IMR-90 (cell line): ENCODE results near the gene FNDC3B. TPM values are rescaled to one million over a fixed set of nuclear protein-coding genes. Genes with fewer than 3 reads are reported as not detected.

Experiments
- ATAC-seq: fragments of 200-7000 bp; cut with Tn5 transposase; 2 replicates; pipeline ENCODE4 v1.9.1; 2020; ENCODE audit warnings: low read depth, mild to moderate bottlenecking, moderate library complexity
- BruUV-seq: library from RNA; stranded (reverse); fragments of 400-500 nt; replicated peaks from 2 replicates; lab custom pipeline; 2021; lab: Mats Ljungman, UMichigan
- CTCF ChIA-PET: fragments of 300-600 bp; formaldehyde crosslinking; extraction: SDS; loops from one replicate; lab custom pipeline; 2021; ENCODE audit warnings: antibody characterized with exemption; lab: Yijun Ruan, JAX
- POLR2A ChIA-PET: fragments of 300-600 bp; sonication (Branson Sonifier 250); formaldehyde crosslinking; loops from one replicate; lab custom pipeline; 2022; ENCODE audit warnings: antibody characterized with exemption; ENCODE audit not compliant: unreplicated experiment; lab: Charles Lee
- DNase-seq: peaks from one replicate; pipeline ENCODE4 v3.0.0; 2013
- H2AFZ ChIP-seq: replicated peaks from 2 replicates; pipeline ENCODE3; 2013; ENCODE audit warnings: low read length, mild to moderate bottlenecking; ENCODE audit not compliant: poor library complexity
- H2AK5ac ChIP-seq: 2 replicates; pipeline ENCODE4 v1.6.1; 2013; ENCODE audit warnings: low read depth, low read length, inconsistent platforms
- H2AK9ac ChIP-seq: replicated peaks from 2 replicates; pipeline ENCODE3; 2013; ENCODE audit warnings: mild to moderate bottlenecking, low read depth, low read length, moderate library complexity; ENCODE audit not compliant: poor library complexity
- H2BK120ac ChIP-seq: 2 replicates; pipeline ENCODE4 v1.6.1; 2013; ENCODE audit warnings: low read depth, low read length, inconsistent platforms
- H2BK15ac ChIP-seq: 3 replicates; pipeline ENCODE4 v1.6.1; 2013; ENCODE audit warnings: low read depth, low read length, inconsistent platforms
- H2BK20ac ChIP-seq: 2 replicates; pipeline ENCODE4 v1.6.1; 2013; ENCODE audit warnings: low read depth, mild to moderate bottlenecking, inconsistent platforms, low read length, moderate library complexity
- H2BK5ac ChIP-seq: 2 replicates; pipeline ENCODE4 v1.6.1; 2013; ENCODE audit warnings: mild to moderate bottlenecking, low read depth, low read length, inconsistent platforms; ENCODE audit not compliant: poor library complexity, severe bottlenecking
- H3K14ac ChIP-seq: replicated peaks from 2 replicates; pipeline ENCODE4 v1.6.1; 2013; ENCODE audit warnings: low read depth, low read length, inconsistent platforms
- H3K18ac ChIP-seq: 2 replicates; pipeline ENCODE4 v1.6.1; 2013; ENCODE audit warnings: low read depth, low read length, control low read depth
- H3K23ac ChIP-seq: 2 replicates; pipeline ENCODE4 v1.6.1; 2013; ENCODE audit warnings: low read depth, low read length, inconsistent platforms
- H3K27ac ChIP-seq: 2 replicates; pipeline ENCODE4 v1.5.1; 2013; ENCODE audit warnings: mild to moderate bottlenecking, control low read depth, low read length; ENCODE audit not compliant: insufficient read depth
- H3K27me3 ChIP-seq: 2 replicates; pipeline ENCODE4 v1.6.1; 2013; ENCODE audit warnings: low read length; ENCODE audit not compliant: control insufficient read depth, insufficient read depth
- H3K36me3 ChIP-seq: 2 replicates; pipeline ENCODE4 v1.6.1; 2013; ENCODE audit warnings: low read length, mixed read lengths; ENCODE audit not compliant: control insufficient read depth, insufficient read depth
- H3K4ac ChIP-seq: 2 replicates; pipeline ENCODE4 v1.6.1; 2013; ENCODE audit warnings: low read depth, low read length, inconsistent platforms
- H3K4me1 ChIP-seq: 2 replicates; pipeline ENCODE4 v1.6.1; 2013; ENCODE audit warnings: low read length, mixed read lengths; ENCODE audit not compliant: control insufficient read depth, insufficient read depth
- H3K4me2 ChIP-seq: 2 replicates; pipeline ENCODE4 v1.6.1; 2013; ENCODE audit warnings: low read depth, mild to moderate bottlenecking, control low read depth, low read length, moderate library complexity
- H3K4me3 ChIP-seq: 2 replicates; pipeline ENCODE4 v1.5.1; 2013; ENCODE audit warnings: low read depth, mild to moderate bottlenecking, control low read depth, low read length, moderate library complexity; ENCODE audit not compliant: insufficient read depth
- H3K56ac ChIP-seq: 2 replicates; pipeline ENCODE4 v1.6.1; 2013; ENCODE audit warnings: low read length, inconsistent platforms; ENCODE audit not compliant: insufficient read depth; ENCODE audit errors: extremely low read depth
- H3K79me1 ChIP-seq, 2 experiments: 2 replicates each; pipeline ENCODE4 v1.6.1; 2013; ENCODE audit warnings: low read length in 2 of 2, inconsistent platforms in 1 of 2, low read depth in 1 of 2
- H3K9ac ChIP-seq: 2 replicates; pipeline ENCODE4 v1.6.1; 2013; ENCODE audit warnings: low read depth, low read length, control low read depth
- H3K9me1 ChIP-seq: 2 replicates; pipeline ENCODE4 v1.6.1; 2013; ENCODE audit warnings: low read length, inconsistent platforms; ENCODE audit not compliant: insufficient read depth
- H3K9me3 ChIP-seq: 2 replicates; pipeline ENCODE4 v1.6.1; 2013; ENCODE audit warnings: low read length; ENCODE audit not compliant: control insufficient read depth, insufficient read depth
- H4K20me1 ChIP-seq: 2 replicates; pipeline ENCODE4 v1.6.1; 2013; ENCODE audit warnings: low read length, inconsistent platforms; ENCODE audit not compliant: insufficient read depth
- H4K5ac ChIP-seq: 2 replicates; pipeline ENCODE4 v1.6.1; 2013; ENCODE audit warnings: mild to moderate bottlenecking, low read depth, low read length, control low read depth
- H4K8ac ChIP-seq, 2 experiments: 2 replicates each; pipeline ENCODE4 v1.6.1; 2013; ENCODE audit warnings: low read depth in 2 of 2, low read length in 2 of 2, control low read depth in 1 of 2, inconsistent platforms in 1 of 2
- H4K91ac ChIP-seq: 2 replicates; pipeline ENCODE4 v1.6.1; 2013; ENCODE audit warnings: low read depth, low read length, inconsistent platforms; ENCODE audit not compliant: insufficient read depth
- BHLHE40 ChIP-seq: fragments of 150-350 bp; IDR thresholded peaks from 2 replicates; pipeline ENCODE4 v1.6.1; 2016; ENCODE audit warnings: mild to moderate bottlenecking, low read depth, low read length
- CEBPB ChIP-seq: IDR thresholded peaks from 2 replicates; pipeline ENCODE4 v1.6.1; 2012; ENCODE audit warnings: low read depth, low read length, improper control_type of control experiment
- CHD1 ChIP-seq: IDR thresholded peaks from 2 replicates; pipeline ENCODE4 v1.6.1; 2012; ENCODE audit warnings: low read depth, low read length, improper control_type of control experiment
- FOS ChIP-seq: fragments of 150-350 bp; IDR thresholded peaks from 2 replicates; pipeline ENCODE4 v1.6.1; 2016; ENCODE audit warnings: low read depth, low read length
- MAFK ChIP-seq: IDR thresholded peaks from 2 replicates; pipeline ENCODE4 v1.6.1; 2012; ENCODE audit warnings: low read depth, low read length, improper control_type of control experiment
- MXI1 ChIP-seq: IDR thresholded peaks from 2 replicates; pipeline ENCODE4 v1.6.1; 2012; ENCODE audit warnings: low read depth, mild to moderate bottlenecking, low read length, moderate library complexity, borderline replicate concordance
- NFE2L2 ChIP-seq: fragments of 150-350 bp; IDR thresholded peaks from 2 replicates; pipeline ENCODE4 v1.6.1; 2016; ENCODE audit warnings: low read depth, mild to moderate bottlenecking, low read length
- POLR2A ChIP-seq: IDR thresholded peaks from 2 replicates; pipeline ENCODE4 v1.6.1; 2012; ENCODE audit warnings: mild to moderate bottlenecking, low read depth, low read length
- RAD21 ChIP-seq: IDR thresholded peaks from 2 replicates; pipeline ENCODE4 v1.6.1; 2012; ENCODE audit warnings: low read length, improper control_type of control experiment
- RCOR1 ChIP-seq: IDR thresholded peaks from 2 replicates; pipeline ENCODE4 v1.6.1; 2012; ENCODE audit warnings: mild to moderate bottlenecking, low read length, improper control_type of control experiment; ENCODE audit not compliant: insufficient replicate concordance
- SMC3 ChIP-seq: fragments of 150-350 bp; IDR thresholded peaks from 2 replicates; pipeline ENCODE4 v1.6.1; 2016; ENCODE audit warnings: low read depth, mild to moderate bottlenecking, antibody characterized with exemption, low read length, moderate library complexity
- USF2 ChIP-seq: fragments of 150-350 bp; IDR thresholded peaks from 2 replicates; pipeline ENCODE4 v1.6.1; 2017; ENCODE audit warnings: mild to moderate bottlenecking, antibody characterized with exemption, low read length, low read depth
- WGBS, 2 experiments: methylation state at CpG; one replicate each; pipeline versions ENCODE4 v1.1.5 to v1.1.7; 2013; ENCODE audit warnings: missing lambda C conversion rate in 2 of 2; ENCODE audit not compliant: insufficient read length in 1 of 2; ENCODE audit errors: extremely low coverage in 2 of 2; 5-methylcytosine and 5-hydroxymethylcytosine counted together
- dilution Hi-C: fragments of 300-500 bp; cut with HindIII; formaldehyde crosslinking; loops from one replicate; pipeline ENCODE4 v1.14.3; 2018; ENCODE audit warnings: low sequenced_read_pairs; ENCODE audit not compliant: unreplicated experiment
- in situ Hi-C: fragments of 300-500 bp; cut with MboI; formaldehyde crosslinking; loops from 3 replicates; pipeline ENCODE4 v1.14.3; 2019; ENCODE audit warnings: low sequenced_read_pairs, inconsistent platforms, mixed read lengths
- intact Hi-C: fragments of 100-400 bp; cut with micrococcal nuclease; formaldehyde crosslinking; loops from 2 replicates; pipeline ENCODE4 v1.10.0; 2022
- polyA plus RNA-seq, 3 experiments: library from polyadenylated mRNA; depleted of rRNA; stranded (reverse); fragments of >200 nt; gene quantifications; 2 replicates each; pipeline ENCODE4 v1.2.3, GENCODE V29; 2012; ENCODE audit warnings: low replicate concordance in 1 of 3
- total RNA-seq: library from RNA; depleted of rRNA; stranded (reverse); fragments of >200 nt; gene quantifications from 2 replicates; pipeline ENCODE4 v1.2.3, GENCODE V29; 2012
- TF ChIP-seq, protein P1 (sequence below): conservative IDR thresholded peaks from 2 replicates; pipeline ENCODE4 v1.5.1; 2012; ENCODE audit warnings: mild to moderate bottlenecking, low read depth, low read length, improper control_type of control experiment

The FNDC3B gene
- total and polyA plus RNA-seq, 2 of the 4 experiments (the other 2 are of a cell fraction), result 23.9 to 150 TPM

DNA sequence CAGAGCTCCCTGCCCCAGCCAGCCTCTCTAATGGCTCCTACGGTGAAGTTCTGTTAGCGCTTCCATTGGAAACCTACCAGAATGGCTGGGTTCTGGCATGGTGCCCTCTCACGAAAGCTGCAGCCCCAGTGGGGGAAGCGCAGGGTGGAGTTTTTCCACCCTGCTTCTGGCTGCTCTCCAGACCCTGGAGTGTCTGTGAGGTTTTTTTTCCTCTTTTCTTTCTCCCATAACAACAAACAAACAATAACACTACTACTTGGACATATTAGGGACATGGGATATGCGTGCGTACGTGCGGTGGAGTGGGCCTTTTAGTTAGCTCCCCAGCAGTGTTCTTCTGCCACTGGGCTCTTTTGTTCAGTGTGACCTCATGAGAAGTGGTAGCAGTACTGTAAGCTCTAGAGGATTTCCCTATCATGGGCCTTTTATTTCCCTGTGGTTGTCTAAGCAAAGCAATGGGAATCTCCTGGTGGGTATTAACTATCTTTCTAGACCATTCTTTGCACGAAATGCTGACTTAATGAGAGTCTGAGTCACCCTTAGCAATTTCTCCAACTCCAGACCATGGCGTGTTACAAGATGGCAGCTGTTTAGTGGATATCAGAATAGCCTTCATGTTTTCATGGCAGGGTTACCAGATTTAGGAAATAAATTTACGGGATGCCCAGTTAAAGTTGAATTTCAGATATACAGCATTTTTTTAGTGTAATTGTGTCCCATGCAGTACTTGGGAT is 161.9 kb downstream of the FNDC3B start:
- Histone ChIP-seq H3K4me2 (peak overlapping the region; percentile 75), H3K27me3 (no peaks in the 10 kb centered on the region), H3K14ac (peak overlapping the region; percentile 35), H4K20me1 (peaks cover 58% of the 10 kb centered on the region), H3K4me1 (peaks cover 19% of the 10 kb centered on the region), H2BK5ac (peak overlapping the region; percentile 90), H2BK20ac (peak overlapping the region; percentile 9; the same call in 1 of the 2 replicates), H2BK120ac (peak overlapping the region; percentile 48), H3K23ac (peak overlapping the region; percentile 75), H3K36me3 (0 out of 2 replicates have a peak, but pooled peaks cover 1% of the 10 kb centered on the region), H3K27ac (peak overlapping the region; percentile 94), H3K4me3 (no peak overlapping the region), H3K9me3 (no peaks in the 10 kb centered on the region), H2BK15ac (peak overlapping the region; percentile 77; the same call in 2 of the 3 replicates), H3K56ac (peak overlapping the region; percentile 65), H2AK9ac (peak overlapping the region; percentile 31), H2AFZ (no peak overlapping the region), H3K9me1 (peaks cover 12% of the 10 kb centered on the region), H4K5ac (peak overlapping the region; percentile 85), H3K9ac (0 out of 2 replicates have a peak overlapping the region, but pooled peaks have one; percentile 10), H3K18ac (peak overlapping the region; percentile 92), H3K4ac (peak overlapping the region; percentile 78), H4K8ac (peak overlapping the region; percentile 26 to 84; a peak in 3 of 4 replicates), H2AK5ac (peak overlapping the region; percentile 69), H3K79me1 (peaks cover 28 to 84% of the 10 kb centered on the region in 2 experiments), H4K91ac (peak overlapping the region; percentile 64)
- dilution Hi-C loops, result no loop called here
- 20% methylated on average over 1 of the region's 11 CpGs; no CpG with 5 or more reads in 1 of the 2 experiments for WGBS, 2 experiments
- POLR2A ChIA-PET, result no interaction called here
- DNase-seq (peak; percentile 98), ATAC-seq (peak; percentile 80)
- CTCF ChIA-PET, result interaction anchor here (1.1 to 2.6 kb wide), 2 partner anchors 20 to 32 kb away, joined by 3 to 6 read pairs; no protein-coding TSS in a partner anchor
- intact Hi-C loops, result loop anchor here (10.0 kb wide), 1 partner anchor 157 kb away; no protein-coding TSS in a partner anchor
- TF ChIP-seq BHLHE40 (0 out of 2 replicates have a peak, but pooled peaks have one; percentile 14), MXI1 (no peak), POLR2A (0 out of 2 replicates have a peak, but pooled peaks have one; percentile 45), CEBPB (no peak; the same call in 1 of the 2 replicates), CHD1 (no peak), RCOR1 (no peak), SMC3 (0 out of 2 replicates have a peak, but pooled peaks have one; percentile 4), NFE2L2 (peak; percentile 62; the same call in 1 of the 2 replicates), FOS (peak; percentile 80), MAFK (peak; percentile 76), RAD21 (0 out of 2 replicates have a peak, but pooled peaks have one; percentile 14), USF2 (no peak)
- TF ChIP-seq, protein P1, sequence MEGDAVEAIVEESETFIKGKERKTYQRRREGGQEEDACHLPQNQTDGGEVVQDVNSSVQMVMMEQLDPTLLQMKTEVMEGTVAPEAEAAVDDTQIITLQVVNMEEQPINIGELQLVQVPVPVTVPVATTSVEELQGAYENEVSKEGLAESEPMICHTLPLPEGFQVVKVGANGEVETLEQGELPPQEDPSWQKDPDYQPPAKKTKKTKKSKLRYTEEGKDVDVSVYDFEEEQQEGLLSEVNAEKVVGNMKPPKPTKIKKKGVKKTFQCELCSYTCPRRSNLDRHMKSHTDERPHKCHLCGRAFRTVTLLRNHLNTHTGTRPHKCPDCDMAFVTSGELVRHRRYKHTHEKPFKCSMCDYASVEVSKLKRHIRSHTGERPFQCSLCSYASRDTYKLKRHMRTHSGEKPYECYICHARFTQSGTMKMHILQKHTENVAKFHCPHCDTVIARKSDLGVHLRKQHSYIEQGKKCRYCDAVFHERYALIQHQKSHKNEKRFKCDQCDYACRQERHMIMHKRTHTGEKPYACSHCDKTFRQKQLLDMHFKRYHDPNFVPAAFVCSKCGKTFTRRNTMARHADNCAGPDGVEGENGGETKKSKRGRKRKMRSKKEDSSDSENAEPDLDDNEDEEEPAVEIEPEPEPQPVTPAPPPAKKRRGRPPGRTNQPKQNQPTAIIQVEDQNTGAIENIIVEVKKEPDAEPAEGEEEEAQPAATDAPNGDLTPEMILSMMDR, result no peak
- in situ Hi-C loops, result no loop called here
- no TSS peak for BruUV-seq
